Urinary bladder (tissue), 4 donors: Measurements from ENCODE around the gene ABRACL. TPM values are rescaled to one million over a fixed set of nuclear protein-coding genes. Genes with fewer than 3 reads are reported as not detected.
A peak's percentile ranks its signal among the peaks of the same experiment; 100 is the strongest.
"Not testable (repeated sequence)": the region's sequence is repeated elsewhere in the genome, so short reads cannot be mapped to it uniquely, and the experiment has no call there.

Experiments used
- DNase-seq: peaks from one replicate; pipeline ENCODE4 v3.0.0-alpha.2; 2015; ENCODE audit errors: extremely low spot score
- H3K27ac ChIP-seq: one replicate; pipeline ENCODE4 v1.5.1; 2013; ENCODE audit warnings: low read depth, mild to moderate bottlenecking, moderate library complexity
- H3K36me3 ChIP-seq: one replicate; pipeline ENCODE4 v1.6.1; 2013; ENCODE audit warnings: mild to moderate bottlenecking, moderate library complexity; ENCODE audit not compliant: insufficient read depth
- H3K4me1 ChIP-seq: one replicate; pipeline ENCODE4 v1.6.1; 2013; ENCODE audit warnings: mild to moderate bottlenecking, moderate library complexity; ENCODE audit not compliant: insufficient read depth
- H3K4me3 ChIP-seq: one replicate; pipeline ENCODE4 v1.5.1; 2013; ENCODE audit warnings: low read depth, low read length
- WGBS: extraction: QIAGEN DNeasy Blood & Tissue Kit; methylation state at CpG from one replicate; pipeline ENCODE4 v1.1.7; 2013; 5-methylcytosine and 5-hydroxymethylcytosine counted together
- polyA plus RNA-seq: library from polyadenylated mRNA; stranded (reverse); fragments of 200-250 nt; gene quantifications from one replicate; pipeline ENCODE4 v1.2.3, GENCODE V29; 2013
- total RNA-seq: library from RNA; depleted of rRNA; stranded (reverse); fragments of >200 nt; gene quantifications from one replicate; pipeline ENCODE4 v1.2.3, GENCODE V29; 2014
- donor health status: healthy with polysubstance abuse.
- donor health status: healthy.

Gene ABRACL, protein sequence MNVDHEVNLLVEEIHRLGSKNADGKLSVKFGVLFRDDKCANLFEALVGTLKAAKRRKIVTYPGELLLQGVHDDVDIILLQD
- 33.8 TPM for total RNA-seq
- polyA plus RNA-seq, result 30.2 TPM

DNA sequence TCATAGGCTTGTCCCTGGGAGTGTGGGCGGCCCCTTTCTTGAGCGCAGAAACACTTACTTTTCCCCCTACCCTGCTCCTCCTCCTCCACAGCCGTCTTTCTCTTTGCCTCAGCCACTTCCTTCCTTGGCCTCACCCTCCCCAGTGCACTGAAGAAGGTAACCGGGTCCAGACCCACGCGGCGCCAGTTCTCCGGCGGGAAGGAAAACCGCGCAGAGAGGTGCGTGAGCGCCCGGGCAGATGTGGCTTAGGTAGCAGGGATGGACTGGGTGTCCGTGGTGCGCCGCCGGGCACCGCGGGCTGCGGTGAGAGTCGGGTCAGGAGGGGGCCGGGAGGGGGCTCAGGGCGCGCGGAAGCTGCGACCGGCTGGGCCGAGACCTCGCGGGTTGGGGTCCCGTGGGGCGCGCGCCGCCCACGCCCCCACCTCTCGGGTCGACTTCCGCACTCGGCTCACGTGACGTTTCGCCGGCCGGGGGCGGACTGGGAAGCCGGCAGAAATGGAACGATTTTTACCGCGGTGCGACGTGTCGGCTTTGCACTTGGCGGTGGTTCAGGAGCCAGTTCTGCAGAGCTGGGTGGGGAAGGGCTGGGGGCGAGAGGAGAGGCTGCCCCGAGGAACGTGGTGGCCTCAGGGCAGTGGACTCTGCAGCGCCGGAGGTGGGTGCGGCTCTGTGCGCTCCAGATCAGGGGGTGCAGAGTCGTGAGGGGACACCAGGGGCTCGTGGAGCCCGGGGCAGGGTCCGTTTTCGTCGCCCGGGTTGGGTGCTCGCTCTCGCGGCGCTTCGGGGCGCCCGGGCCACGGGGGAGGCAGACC lies at the start of gene ABRACL:
Gene ABRACL (plus strand): TSS at position 88 of the 812 bp plus-strand sequence. CDS start 5,416 bp downstream, outside the sequence.
- H3K4me3 ChIP-seq, result peak within 1 kb of the TSS; percentile 97
- under 1% methylated on average over 77 of the region's 77 CpGs for WGBS
- no peak for DNase-seq

DNA sequence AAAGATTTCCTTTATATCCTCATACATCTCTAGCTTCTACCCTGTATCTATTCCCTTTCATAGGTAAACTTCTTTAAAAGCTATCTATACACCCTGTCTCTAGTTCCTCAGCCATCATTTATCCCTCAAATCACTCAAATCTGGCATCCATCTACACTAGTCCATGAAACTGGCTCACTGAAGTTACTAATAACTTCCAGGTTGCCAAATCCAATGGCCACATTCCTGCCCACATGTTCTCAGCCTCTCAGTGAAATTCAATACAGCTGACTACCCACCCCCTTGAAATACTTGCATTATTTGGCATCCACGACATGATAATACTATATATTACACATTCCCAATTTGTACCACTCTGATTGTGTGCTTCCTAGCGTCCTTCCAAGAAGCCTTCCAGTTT lies 49.2 kb upstream of the ABRACL start:
- H3K4me3 ChIP-seq, result no peak overlapping the region
- H3K27ac ChIP-seq, result no peak overlapping the region
- no peaks in the 10 kb centered on the region for H3K36me3 ChIP-seq
- no peak for DNase-seq
- no peaks in the 10 kb centered on the region for H3K4me1 ChIP-seq
- 77% methylated on average over 2 of the region's 2 CpGs for WGBS

More for the DNA sequence above, at the start of gene ABRACL:
- peak within 1 kb of the TSS; percentile 72 for H3K27ac ChIP-seq
- H3K4me1 ChIP-seq, result no peaks in the 10 kb centered on the region
- no peaks in the 10 kb centered on the region for H3K36me3 ChIP-seq

DNA sequence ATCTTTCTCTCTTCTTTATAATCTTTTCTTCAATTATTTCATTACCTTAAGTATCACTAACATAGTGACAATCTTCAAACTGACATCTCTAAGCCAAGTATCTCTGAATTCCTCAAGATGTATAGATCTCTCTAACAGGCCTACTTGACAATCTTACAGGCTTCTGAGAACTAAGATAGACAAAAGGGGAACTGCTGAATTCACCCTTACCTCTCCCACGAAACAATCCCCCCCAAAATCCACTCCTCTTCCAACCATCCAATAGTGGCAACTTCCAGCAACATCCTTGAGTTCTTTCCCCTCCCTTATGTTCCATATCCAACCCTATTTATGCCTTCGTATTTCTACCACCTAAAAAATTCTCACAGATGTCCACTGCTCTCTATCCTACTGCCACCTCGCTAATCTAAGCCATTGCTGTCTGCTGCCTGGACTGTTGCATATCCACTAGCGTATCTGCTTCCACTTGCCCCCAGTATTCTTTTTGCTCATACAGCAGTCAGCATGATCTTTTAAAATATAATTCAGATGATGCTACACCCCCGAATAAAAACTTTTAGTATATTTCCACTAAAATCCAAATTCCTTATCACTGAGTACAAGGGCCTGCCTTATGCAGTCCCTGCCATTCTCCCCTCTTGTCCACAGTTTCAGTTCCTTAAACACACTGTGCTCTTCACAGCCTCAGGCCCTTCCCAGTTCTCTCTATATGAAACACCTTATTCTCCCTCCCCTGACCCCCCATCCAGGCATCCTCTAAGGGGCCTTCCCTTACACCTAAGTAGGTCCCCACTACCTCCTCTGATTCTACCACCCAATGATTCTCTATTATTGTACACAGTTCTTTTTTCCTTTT lies 48.5 kb upstream of the ABRACL start:
- Histone ChIP-seq H3K4me1 (no peaks in the 10 kb centered on the region), H3K4me3 (no peak overlapping the region), H3K27ac (no peak overlapping the region), H3K36me3 (no peaks in the 10 kb centered on the region)
- 93% methylated on average over 5 of the region's 5 CpGs for WGBS
- DNase-seq, result no peak

DNA sequence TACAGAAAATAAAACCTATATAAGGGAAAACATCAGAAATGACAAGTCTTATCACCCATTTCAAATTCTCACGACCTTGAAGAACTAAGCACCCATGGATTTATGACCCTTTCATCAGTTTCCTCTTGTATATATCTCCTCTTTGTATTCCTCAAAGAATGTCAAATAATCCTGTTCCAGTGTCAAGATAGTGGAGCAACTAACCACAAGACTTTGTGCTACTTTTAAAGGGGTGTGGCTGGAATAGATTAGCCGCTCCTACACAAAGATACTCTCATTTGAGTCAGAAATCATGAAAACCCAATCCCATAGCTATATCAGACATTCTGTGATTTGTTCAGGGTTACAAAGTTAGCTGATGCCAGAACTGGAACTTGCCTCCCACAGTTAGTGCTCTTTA lies 47.1 kb upstream of the ABRACL start:
- no peaks in the 10 kb centered on the region for H3K4me1 ChIP-seq
- H3K4me3 ChIP-seq, result no peak overlapping the region
- H3K36me3 ChIP-seq, result no peaks in the 10 kb centered on the region
- no peak overlapping the region for H3K27ac ChIP-seq
- no peak for DNase-seq
- 55% methylated on average over 2 of the region's 2 CpGs for WGBS

DNA sequence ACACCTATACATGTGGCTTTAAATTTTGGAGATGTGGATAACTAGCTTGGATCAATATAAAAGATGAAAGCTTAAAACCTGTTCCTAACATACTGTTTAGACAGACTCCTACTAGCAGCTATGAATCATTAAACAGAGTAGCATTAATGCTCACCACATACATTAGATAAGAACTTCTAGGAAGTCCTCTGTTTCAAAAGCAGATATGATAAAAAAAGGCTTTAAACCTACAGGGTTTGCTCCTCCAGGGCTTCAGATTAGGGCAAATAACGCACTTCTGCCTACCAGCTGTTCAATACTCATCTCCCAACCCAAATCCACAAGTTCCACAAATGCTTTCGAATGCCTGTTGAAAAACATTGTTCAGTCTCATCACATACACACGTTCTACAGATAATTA lies 42.0 kb upstream of the ABRACL start:
- DNase-seq, result no peak
- Histone ChIP-seq H3K4me1 (no peaks in the 10 kb centered on the region), H3K4me3 (peak overlapping the region; percentile 94), H3K27ac (no peak overlapping the region), H3K36me3 (no peaks in the 10 kb centered on the region)
- 12% methylated on average over 3 of the region's 3 CpGs for WGBS

DNA sequence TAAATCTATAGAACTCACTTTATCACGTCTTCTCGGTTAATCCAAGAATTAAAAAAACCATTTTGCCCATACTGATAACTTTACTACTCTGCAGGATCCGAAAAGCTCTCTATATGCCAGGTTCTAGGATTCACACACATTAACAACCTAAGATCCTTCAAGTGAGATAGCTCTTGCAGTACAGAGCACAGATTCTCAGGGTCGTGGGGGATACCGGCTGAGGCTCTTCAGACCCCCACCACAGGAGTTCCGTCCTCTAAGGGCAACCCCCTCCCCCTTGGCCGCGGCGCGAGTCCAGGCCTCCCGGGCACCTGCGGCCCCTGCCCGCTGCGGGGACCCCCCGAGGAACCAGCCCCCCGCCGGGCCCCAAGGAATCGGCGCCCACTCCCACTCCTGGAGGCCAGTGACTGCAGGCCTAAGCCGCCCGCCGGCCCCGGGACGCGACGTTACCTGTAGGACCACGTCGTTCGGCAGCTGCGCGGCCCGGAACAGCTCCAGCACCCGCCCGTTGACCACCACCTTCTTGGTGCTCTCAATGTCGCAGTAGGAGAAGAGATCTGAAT lies 41.4 kb upstream of the ABRACL start:
- no peaks in the 10 kb centered on the region for H3K4me1 ChIP-seq
- under 1% methylated on average over 35 of the region's 35 CpGs for WGBS

DNA sequence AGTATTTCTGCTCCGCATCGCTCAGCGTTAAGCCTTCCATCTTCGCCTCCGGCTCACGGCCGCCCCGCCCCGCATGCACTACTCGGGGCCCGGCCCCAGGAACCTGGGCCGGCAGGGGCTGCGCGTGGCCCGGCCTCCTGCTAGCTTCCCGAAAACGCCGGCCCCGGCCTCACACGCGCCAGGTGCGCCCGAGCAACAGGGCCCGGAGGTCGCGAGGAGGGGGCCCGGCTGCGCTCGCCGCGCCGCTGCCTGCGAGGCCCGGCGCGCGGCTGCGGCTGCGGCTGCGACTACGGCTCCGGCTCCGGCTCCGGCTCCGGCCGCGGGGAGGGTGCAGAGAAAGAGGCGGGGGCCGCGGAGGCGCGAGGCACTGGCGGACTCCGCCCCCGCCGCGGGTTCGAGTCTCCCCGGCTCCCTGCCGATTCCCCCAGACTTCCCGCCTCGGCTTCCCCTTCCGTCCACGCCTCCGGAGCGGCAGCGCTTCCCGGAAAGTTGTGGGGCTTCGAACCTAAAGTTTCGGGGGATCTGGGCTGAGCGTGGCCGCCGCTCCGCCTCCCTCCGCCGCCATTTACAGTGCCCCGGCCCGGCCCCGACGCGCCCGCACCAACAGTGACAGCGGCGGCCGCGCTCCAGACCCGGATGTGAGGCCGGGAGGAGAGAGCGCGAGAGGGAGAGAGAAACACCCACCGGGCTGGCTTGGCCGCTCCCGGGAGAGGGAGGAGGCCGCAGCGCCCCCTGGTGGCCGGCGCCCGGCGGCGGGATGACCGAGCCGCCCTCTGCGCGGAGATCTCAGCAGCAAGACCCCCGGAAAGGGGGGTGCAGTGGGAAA lies 40.7 kb upstream of the ABRACL start, which contains the start of gene REPS1:
Gene REPS1 (minus strand): TSS at position 611 of the 826 bp plus-strand sequence. CDS start 571 bp downstream, at position 40.
- peak; percentile 64 for DNase-seq
- Histone ChIP-seq H3K4me1 (no peaks in the 10 kb centered on the region), H3K27ac (peak within 1 kb of the TSS; percentile 82), H3K36me3 (no peaks in the 10 kb centered on the region), H3K4me3 (peak within 1 kb of the TSS; percentile 94)
- under 1% methylated on average over 105 of the region's 105 CpGs for WGBS

More for the DNA sequence above, 41.4 kb upstream of the ABRACL start:
- no peak overlapping the region for H3K27ac ChIP-seq
- no peak for DNase-seq
- H3K4me3 ChIP-seq, result peak overlapping the region; percentile 94
- no peaks in the 10 kb centered on the region for H3K36me3 ChIP-seq

DNA sequence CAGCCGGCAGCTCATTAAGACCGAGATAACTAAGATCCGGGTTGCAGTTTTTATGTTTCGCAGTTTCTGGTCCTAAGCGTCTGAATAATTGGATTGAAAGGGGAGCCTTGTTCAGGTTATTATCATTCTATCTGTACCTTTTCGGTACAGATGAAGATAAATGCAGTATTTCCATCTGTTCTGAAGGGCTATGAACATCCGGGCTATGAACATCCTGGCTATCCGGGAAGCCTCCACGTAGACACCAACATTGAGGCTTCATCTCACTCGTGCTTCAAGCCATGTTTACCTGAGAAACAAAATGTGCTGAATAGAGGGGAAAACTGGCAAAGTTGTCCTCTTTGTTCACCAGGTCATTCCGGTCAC lies 40.1 kb upstream of the ABRACL start:
- peak overlapping the region; percentile 94 for H3K4me3 ChIP-seq
- no peaks in the 10 kb centered on the region for H3K4me1 ChIP-seq
- peak overlapping the region; percentile 54 for H3K27ac ChIP-seq
- 9% methylated on average over 11 of the region's 11 CpGs for WGBS
- no peaks in the 10 kb centered on the region for H3K36me3 ChIP-seq
- DNase-seq, result no peak

DNA sequence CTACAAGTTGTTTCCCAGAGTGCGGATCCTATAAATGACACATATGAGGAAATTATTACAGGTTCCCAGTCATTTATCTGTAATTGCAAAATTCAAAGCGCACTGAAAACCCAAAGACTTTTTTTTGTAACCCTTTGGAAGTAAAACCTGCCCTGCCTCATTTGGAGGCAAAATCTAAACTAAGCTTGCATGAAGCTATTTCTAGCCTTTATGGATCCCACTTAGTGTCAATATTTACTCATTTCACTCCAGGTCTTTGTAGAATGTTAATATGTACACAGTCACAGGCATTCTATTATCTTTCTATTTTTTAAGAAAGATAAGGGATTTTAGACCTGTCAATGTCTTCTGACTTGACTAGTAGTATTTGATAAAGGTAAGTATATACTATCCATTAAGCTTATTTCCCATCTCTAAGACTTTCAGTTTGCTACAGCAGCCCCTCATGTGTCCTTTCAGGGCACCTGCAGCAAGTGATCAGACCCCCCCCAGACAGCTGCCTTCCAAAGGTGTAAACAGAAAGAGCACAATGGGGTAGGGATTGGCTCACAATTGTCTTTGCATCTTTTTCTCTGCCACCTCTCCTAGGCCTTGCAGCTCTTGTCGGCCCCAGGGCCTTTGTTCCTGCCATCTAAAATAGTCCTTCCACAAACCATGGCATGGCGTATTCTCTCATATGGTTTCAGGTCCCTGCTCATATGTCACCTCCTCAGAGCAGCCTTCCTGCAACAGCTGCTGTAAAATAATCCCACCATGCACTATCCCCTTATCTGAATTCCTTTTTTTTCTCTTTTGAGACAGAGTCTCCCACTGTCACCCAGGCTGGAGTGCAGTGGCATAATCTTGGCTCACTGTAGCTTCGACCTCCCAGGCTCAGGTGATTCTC lies 39.2 kb upstream of the ABRACL start:
- Histone ChIP-seq H3K27ac (no peak overlapping the region), H3K4me3 (no peak overlapping the region), H3K4me1 (no peaks in the 10 kb centered on the region), H3K36me3 (no peaks in the 10 kb centered on the region)
- no peak for DNase-seq
- 91% methylated on average over 5 of the region's 5 CpGs for WGBS

DNA sequence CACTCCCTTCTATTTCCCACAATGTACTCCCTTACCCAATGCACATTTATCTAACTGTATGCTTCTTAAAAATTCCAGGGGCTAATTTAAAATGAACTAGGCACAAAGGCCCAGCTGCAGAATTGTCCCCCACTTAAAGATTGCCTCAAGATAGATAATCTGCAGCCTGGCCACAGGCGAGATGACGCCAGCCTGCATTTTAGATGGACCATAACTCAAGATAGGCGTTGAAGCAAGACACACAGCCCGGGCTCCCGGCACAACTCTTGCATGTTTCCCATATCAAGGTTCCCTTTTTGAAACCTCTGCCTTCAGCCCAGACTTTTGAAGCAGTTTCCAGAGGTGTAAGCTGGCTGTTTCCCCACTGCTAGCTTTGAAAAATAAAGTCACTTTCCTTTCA lies 37.3 kb upstream of the ABRACL start:
- no peak for DNase-seq

DNA sequence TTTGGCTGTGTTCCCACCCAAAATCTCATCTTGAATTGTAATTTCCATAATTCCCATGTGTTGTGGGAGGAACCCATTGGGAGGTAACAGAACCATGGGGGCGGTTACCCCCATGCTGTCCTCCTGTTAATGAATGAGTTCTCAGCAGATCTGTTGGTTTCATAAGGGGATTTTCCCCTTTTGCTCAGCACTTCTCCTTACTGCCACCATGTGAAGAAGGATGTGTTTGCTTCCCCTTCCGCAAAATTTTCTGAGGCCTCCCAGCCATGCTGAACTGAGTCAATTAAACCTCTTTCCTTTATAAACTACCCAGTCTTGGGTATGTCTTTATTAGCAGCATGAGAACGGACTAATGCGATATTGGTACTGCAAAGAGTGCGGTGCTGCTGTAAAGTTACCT lies 35.6 kb upstream of the ABRACL start:
- not testable (repeated sequence) for H3K4me3 ChIP-seq, H3K4me1 ChIP-seq, DNase-seq, H3K27ac ChIP-seq, H3K36me3 ChIP-seq
- 91% methylated on average over 5 of the region's 5 CpGs for WGBS

More for the DNA sequence above, 37.3 kb upstream of the ABRACL start:
- H3K4me1 ChIP-seq, result no peaks in the 10 kb centered on the region
- no peaks in the 10 kb centered on the region for H3K36me3 ChIP-seq
- no peak overlapping the region for H3K4me3 ChIP-seq
- 69% methylated on average over 5 of the region's 5 CpGs for WGBS
- H3K27ac ChIP-seq, result no peak overlapping the region

DNA sequence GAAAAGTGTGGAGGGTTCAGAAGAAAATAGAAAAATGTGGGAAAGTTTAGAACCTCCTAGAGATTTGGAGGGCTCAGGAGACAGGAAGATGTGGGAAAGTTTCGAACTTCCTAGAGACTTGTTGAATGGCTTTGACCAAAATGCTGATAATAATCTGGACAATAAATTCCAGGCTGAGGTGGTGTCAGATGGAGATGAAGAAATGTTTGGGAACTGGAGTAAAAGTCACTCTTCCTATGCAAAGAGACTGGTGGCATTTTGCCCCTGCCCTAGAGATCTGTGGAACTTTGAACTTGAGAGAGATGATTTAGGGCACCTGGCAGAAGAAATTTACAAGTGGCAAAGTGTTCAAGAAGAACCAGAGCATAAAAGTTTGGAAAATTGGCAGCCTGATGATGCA lies 35.1 kb upstream of the ABRACL start:
- WGBS, result 62% methylated on average over 1 of the region's 1 CpG
- not testable (repeated sequence) for H3K36me3 ChIP-seq, DNase-seq, H3K4me1 ChIP-seq, H3K27ac ChIP-seq, H3K4me3 ChIP-seq
